ENCODE measurements around the gene GARNL3. TPM values are rescaled to one million over a fixed set of nuclear protein-coding genes. Genes with fewer than 3 reads are reported as not detected.

The GARNL3 gene
- polyA plus RNA-seq, 1 experiment: 2.2 TPM

DNA sequence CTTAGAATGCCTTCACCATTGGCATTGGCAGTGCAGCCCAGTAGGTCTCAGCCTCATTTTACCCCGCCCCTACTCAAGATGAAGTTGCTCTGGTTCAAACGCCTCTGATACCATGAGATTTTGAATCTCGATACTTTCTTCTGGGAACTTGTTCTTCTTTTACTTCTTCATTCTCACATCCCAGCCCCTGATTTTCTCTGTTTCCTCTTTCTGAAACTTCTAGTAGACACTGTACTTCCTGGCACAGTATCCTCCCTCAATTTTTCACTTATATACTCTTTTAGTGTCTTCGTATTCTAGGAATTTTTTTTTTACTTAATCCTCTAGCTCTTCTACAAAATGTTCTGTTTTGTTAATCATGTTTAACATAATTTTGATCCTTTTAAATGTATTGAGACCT is 146.5 kb downstream of the GARNL3 start:
- Histone ChIP-seq H3K36me3 (ENCODE audit: control insufficient read depth, insufficient read depth, low read length) (no peaks in the 10 kb centered on the region; the same call in 1 of the 2 replicates), H3K4me3 (ENCODE audit: low read depth, low read length) (no peak overlapping the region), H3K27me3 (ENCODE audit: control insufficient read depth, insufficient read depth, low read length) (no peaks in the 10 kb centered on the region)
- ChIA-PET CTCF (no interaction called here), POLR2A (no interaction called here)
- no peak for TF ChIP-seq CTCF (IDR thresholded peaks at IDR 0.05; ENCODE audit: insufficient read depth, low read depth, low read length)
- no peak for DNase-seq (ENCODE audit: low read depth)

DNA sequence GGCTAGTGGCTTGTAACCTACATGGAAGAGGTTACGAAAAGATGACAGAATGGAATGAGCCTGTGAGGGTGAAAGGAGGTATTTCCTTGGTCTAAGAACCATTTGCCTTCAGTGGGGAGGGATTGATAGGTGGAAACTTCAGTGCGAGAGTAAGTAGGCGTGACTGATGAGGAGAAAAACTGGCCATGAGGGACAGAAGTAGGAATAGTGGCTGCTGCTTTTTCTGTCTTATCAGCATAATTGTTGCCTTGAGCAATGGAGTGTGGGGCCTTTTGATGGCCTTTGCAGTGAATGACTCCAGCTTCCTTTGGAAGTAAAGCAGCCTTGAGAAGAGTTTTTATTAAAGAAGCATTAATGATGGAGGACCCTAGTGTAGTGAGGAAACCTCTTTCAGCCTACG is 150.6 kb downstream of the GARNL3 start:
- CTCF ChIA-PET: interaction anchor here (1.9 kb wide), 1 partner anchor 16 kb away, joined by 6 read pairs; no protein-coding TSS in a partner anchor
- no peaks in the 10 kb centered on the region for H3K36me3 ChIP-seq (ENCODE audit: control insufficient read depth, insufficient read depth, low read length)
- DNase-seq (ENCODE audit: low read depth): no peak
- POLR2A ChIA-PET: no interaction called here
- no peak overlapping the region for H3K4me3 ChIP-seq (ENCODE audit: low read depth, low read length)
- no peak for TF ChIP-seq CTCF (IDR thresholded peaks at IDR 0.05; ENCODE audit: insufficient read depth, low read depth, low read length)
- H3K27me3 ChIP-seq (ENCODE audit: control insufficient read depth, insufficient read depth, low read length): no peaks in the 10 kb centered on the region

DNA sequence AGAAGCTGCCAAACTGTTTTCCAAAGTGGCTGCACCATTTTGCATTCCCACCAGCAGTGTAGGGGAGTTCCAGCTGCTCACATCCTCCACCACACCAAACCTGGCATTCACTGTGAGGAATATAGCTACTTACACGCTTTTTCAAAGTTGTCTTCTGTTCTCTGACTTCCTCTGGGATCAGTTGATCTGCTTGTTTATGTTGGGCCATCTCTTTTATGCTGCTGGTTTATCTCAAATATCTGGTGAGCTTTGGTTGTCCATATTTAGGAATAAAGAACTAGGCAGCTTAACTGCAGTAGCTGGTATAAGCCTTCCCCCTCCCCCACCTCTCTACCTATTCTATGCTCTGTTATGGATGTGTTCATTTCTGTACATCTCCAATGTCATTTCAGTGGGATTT is 151.1 kb downstream of the GARNL3 start:
- no peak for TF ChIP-seq CTCF (IDR thresholded peaks at IDR 0.05; ENCODE audit: insufficient read depth, low read depth, low read length)
- ChIA-PET POLR2A (no interaction called here), CTCF (interaction anchor here (1.9 kb wide), 1 partner anchor 17 kb away, joined by 6 read pairs; no protein-coding TSS in a partner anchor)
- Histone ChIP-seq H3K36me3 (ENCODE audit: control insufficient read depth, insufficient read depth, low read length) (no peaks in the 10 kb centered on the region), H3K4me3 (ENCODE audit: low read depth, low read length) (no peak overlapping the region), H3K27me3 (ENCODE audit: control insufficient read depth, insufficient read depth, low read length) (no peaks in the 10 kb centered on the region)
- DNase-seq (ENCODE audit: low read depth): no peak

DNA sequence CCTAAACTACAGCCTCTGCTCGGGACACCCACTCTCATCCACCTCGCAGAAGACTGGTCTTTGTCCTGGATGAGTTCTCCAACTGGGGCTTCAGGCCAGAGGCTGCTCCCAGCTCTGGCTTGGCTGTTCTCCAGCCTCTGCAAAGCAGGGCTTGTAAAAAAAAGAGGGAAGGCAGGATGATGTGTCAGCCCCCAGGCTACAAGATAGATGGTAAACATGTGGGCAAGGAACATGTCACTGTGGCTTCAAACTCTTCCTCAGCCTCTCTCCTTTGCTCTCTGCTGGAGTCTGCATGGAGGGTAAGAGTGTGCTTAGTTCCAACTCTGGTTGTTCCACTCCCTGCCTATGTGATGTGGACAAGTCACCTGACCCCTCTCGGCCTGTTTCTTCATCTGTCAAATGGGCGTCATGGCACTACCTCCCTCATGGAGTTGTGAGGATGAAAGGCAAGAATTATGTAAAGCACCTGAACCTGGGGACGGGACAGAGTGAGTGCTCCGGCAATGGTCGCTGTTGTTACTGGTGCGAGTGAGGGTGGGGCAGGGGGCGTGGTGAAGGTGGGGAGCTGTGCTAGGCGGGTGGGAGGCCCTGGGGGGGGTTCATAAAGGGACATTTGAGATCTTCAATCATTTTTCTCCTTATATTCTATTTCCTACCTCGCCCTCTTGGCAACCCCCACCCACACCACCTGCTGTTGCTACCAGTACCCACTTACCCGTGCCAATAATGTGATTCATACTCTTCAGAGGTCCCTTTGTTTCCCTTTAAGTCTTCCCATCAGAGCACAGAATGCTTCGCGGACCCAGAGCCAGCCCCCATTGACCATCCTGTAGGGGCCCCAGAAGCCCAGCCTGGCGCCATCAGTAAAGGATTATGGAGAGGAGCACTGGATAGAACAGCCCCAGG is 152.8 kb downstream of the GARNL3 start:
- ChIA-PET CTCF (interaction anchor here (1.3 to 1.9 kb wide), 2 partner anchors 18 to 20 kb away, joined by 4 to 6 read pairs; partner anchors contain the start of gene SLC2A8), POLR2A (no interaction called here)
- Histone ChIP-seq H3K36me3 (ENCODE audit: control insufficient read depth, insufficient read depth, low read length) (no peaks in the 10 kb centered on the region), H3K27me3 (ENCODE audit: control insufficient read depth, insufficient read depth, low read length) (no peaks in the 10 kb centered on the region), H3K4me3 (ENCODE audit: low read depth, low read length) (no peak overlapping the region)
- peak; percentile 75 for DNase-seq (ENCODE audit: low read depth)
- TF ChIP-seq CTCF (IDR thresholded peaks at IDR 0.05; ENCODE audit: insufficient read depth, low read depth, low read length): no peak

- no peaks in the 10 kb centered on the region for H3K27me3 ChIP-seq (ENCODE audit: control insufficient read depth, insufficient read depth, low read length)
- ChIA-PET CTCF (interaction anchor here (0.7 to 1.3 kb wide), 2 partner anchors 21 to 119 kb away, joined by 3 to 4 read pairs; partner anchors contain the start of gene SLC2A8), POLR2A (no interaction called here)
Measured at GRCh38 chr9:127418037-127418471, 153.5 kb downstream of the GARNL3 start.

More at GRCh38 chr9:127418037-127418471, 153.5 kb downstream of the GARNL3 start:
- no peak for DNase-seq (ENCODE audit: low read depth)
- no peak overlapping the region for H3K4me3 ChIP-seq (ENCODE audit: low read depth, low read length)
- H3K36me3 ChIP-seq (ENCODE audit: control insufficient read depth, insufficient read depth, low read length): no peaks in the 10 kb centered on the region
- TF ChIP-seq CTCF (IDR thresholded peaks at IDR 0.05; ENCODE audit: insufficient read depth, low read depth, low read length): no peak

Data from BJ (cell line).